NCI-H187 (cell line): ENCODE results near the gene KISS1.
"Not testable (repeated sequence)": the region's sequence is repeated elsewhere in the genome, so short reads cannot be mapped to it uniquely, and the experiment has no call there.

Experiments used
- DNase-seq, 2 experiments: peaks; one replicate each; lab custom pipeline; 2025; lab: John Stamatoyannopoulos, UW

Gene KISS1, protein sequence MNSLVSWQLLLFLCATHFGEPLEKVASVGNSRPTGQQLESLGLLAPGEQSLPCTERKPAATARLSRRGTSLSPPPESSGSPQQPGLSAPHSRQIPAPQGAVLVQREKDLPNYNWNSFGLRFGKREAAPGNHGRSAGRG

DNA sequence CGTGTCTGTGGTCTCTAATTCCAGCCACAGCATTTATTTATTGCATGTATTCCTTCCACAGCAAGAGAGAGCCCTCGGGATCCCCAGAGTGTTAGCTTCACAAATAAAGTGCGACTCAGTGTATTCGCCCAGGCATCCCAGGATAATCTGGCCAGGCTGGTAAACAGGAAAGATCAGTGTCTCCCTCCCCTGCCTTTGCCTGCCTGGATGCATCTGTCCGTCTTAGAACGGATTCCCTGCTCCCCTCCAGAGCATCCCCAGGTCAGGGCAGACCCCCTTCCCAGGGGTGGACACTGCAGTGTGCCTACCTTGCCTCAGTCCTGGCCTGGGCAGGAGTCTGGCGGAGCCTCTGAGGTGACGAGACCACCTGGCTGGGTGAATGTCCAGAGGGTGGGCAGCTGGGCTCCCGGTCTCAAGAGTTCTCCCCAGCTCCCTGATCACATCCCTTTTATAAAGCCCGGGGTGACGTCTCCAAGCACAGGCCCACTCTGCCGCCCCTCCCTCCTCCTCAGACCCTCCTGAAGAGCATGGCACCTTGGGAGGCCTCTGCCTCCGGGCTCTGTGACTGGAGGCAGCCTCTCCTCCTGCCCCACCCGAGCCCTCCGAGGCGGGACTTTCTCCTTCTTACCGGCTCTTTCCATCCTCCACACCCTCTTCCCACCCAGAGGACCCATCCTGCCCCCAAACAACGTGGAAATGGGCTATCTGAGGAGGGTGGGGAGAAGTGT lies at the start of gene KISS1:
KISS1 (minus strand) TSS at position 424 of the 728 bp plus-strand sequence. CDS start 3,615 bp downstream, outside the sequence.
- no peak for DNase-seq

DNA sequence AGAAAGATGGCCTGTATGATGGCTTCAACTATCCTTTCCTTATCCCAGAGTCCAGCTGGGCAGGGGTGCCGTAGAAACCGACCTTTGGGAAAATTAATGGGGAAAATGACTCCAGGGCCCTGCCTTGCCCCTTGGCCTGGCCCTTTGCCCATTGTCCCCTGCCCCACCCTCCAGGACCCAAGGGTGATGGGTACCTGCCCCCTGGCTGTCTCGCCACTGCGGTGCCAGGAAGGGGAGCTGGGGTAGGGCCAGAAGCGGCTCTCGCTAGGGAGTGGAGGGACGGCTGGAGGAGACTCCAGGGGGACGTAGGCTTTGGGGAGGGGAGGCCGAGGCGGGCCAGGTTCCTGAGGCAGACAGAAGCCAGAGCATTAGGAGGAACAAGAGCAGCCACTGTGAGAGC lies 46.6 kb upstream of the KISS1 start:
- DNase-seq: no peak

DNA sequence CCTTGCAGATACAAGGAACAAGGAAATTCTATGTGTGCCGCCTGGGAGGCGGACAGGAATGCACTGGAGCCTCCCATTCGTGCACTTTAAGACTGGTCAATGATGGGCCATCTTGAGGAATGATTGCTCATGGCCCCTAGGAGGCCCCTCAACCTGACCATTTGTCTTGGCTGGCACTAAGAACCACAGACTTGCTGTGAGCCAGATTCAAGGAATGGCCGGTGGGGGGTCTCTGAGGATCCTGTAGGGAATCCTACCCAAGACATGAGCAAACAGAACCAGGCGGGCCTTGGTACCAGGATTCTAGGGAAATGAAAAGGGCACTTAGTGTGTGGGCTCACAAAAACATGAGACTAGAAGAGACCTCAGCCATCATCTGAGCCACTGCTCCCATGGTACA lies 45.6 kb upstream of the KISS1 start:
- DNase-seq: no peak

DNA sequence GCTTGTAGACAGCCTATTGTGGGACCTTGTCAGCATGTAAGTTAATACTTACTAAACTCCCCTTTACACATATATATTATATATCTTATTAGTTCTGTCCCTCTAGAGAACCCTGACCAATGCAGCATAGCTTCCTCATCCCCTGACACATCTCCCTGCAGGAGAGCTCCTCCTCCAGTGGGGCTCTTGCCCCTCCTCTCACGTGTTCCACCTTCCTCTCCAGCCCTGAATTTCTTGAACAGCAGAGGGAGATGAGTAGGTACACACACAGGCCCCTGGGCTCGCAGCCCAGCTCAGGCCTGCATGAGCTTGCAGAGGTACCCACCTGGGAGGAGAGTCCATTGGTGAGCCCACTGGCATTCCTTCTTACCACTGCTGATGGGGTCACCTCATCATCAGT lies 44.8 kb upstream of the KISS1 start:
- DNase-seq: no peak

DNA sequence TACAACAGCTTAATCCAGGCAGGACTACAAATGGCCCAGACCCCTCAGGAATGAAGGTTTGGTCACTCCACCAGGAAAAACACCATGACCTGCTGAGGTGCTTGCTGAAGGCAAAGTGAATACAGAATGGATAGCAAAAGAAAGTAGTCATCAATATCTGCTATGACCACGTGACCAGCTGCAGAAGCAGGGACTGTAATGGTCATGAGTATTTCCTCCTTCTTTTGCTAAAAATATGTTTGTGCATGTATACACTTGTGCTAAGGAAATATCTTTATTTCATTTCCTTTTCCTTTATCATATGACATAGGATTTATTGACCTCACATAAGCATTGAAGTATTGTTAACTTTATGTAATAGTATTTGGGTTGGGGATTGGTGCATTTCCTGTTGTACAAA lies 43.9 kb upstream of the KISS1 start:
- no peak for DNase-seq

DNA sequence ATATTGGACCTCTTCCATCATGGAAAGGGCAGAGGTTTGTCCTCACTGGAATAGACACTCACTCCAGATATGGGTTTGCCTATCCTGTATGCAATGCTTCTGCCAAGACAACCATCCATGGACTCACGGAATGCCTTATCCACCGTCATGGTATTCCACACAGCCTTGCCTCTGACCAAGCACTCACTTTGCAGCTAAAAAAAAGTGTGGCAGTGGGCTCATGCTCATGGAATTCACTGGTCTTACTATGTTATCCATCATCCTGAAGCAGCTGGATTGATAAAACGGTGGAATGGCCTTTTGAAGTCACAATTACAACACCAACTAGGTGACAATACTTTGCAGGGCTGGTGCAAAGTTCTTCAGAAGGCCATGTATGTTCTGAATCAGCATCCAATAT lies 43.1 kb upstream of the KISS1 start:
- not testable (repeated sequence) for DNase-seq

DNA sequence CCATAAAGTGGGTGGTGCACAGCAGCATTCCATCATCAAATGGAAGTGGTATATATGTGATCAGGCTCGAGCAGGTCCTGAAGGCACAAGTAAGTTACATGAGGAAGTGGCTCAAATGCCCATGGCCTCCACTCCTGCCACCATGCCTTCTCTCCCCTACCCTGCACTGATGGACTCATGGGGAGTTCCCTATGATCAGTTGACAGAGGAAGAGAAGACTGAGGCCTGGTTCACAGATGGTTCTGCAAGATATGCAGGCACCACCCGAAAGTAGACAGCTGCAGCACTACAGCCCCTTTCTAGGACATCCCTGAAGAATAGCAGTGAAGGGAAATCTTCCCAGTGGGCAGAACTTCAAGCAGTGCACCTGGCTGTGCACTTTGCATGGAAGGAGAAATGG lies 42.2 kb upstream of the KISS1 start:
- not testable (repeated sequence) for DNase-seq

DNA sequence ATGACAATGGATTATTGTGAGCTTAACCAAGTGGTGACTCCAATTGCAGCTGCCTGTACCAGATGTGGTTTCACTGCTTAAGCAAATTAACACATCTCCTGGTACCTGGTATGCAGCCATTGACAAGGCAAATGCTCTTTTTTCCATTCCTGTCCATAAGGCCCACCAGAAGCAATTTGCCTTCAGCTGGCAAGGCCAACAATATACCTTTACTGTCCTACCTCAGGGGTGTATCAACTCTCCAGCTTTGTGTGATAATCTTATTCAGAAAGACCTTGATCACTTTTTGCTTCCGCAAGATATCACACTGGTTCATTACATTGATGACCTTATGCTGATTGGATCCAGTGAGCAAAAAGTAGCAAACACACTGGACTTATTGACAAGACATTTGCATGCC lies 41.2 kb upstream of the KISS1 start:
- not testable (repeated sequence) for DNase-seq

DNA sequence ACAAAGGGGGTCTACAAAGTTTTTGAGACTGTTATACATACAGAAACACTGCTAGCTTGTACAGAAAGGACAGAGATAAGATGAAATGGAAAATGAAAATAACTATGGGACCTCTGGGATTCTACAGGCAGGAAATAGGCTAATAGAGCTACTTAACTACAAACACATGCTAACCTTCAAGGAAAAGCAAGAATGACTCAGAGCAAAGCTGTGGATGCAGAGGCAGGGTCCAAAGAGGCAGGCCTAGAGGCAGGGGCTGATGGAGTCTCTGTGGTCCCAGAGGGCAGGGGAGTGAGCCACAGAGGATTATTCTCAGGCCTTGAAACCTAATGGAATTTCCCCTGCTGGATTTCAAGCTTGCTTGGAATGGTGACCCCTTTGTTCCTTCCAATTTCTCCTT lies 36.2 kb upstream of the KISS1 start:
- no peak for DNase-seq

DNA sequence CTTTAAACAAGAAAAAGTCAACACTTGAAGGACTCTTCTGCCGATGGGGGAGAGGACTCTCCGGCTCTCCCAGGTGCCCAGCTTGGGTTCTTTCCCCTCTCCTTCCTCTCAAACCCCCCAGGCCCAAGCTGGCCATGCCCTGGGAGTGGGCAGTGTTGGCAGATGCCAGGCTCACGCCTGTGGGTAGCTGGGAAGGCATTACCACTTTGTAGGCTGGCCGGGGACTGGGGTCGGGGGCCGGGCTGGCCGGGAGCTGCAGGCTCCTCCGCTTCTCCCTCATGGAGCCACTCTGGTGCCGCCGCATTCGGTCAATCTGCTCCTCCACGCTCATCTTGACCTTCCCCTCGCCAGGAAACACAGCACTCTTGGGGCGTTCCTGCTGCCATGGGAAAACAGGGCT lies 33.9 kb upstream of the KISS1 start:
- DNase-seq: no peak

DNA sequence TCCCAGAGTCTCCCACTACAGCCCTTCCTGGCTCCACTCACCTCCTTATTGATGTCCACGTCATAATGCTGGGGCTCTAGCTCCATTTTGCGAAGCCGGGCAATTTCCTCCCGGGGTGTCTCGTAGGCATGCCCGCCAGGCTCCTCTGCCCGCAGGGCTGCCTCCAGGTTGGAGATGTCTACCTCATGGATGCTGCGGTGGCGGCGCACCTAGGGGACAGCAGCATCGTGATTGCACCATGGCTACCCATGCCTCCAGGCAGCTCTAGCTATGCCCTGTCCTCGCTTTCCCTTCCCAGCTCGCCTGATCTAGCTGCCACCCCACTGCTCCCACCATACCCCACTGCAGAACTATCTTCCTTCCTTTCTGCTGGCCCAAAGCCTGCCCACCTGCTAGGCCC lies 32.6 kb upstream of the KISS1 start:
- DNase-seq: no peak

DNA sequence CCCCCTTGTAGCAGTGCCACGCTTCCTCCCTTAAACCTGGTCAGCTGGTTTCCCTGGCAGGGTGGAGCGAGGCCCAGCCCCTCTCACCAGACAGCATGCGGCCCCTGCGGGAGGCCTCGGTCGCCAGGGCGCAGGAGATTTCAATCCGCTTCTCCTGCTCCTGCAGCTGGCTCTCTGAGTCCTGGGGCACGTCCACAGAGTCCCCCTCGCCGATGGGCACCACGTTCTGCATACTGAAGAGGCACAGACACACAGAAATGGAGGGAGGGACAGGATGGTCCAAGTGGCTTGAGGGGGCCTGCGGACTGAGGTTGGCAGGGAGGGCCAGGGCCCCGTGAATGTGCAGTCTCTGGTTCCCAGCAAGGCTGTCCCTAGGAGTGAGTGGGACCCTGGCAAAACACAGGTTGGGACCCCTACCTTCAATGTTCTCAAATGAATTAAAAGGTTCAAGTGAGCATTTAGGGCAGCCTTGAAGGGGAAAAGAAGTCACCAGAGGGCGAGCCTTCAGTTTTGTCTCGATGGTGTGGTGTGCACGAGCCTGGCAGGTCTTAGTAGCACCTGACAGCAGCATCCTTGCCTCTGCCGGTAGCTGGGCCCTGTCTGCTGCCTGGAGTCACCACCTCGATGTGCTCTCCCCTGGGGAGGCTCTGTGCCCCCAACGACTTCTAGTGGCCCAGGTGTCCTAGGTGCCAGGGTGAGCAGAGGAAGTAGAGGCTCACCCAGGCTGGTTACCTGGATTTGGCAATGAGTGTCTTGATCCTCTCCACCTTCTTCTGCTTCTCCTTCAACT lies 31.9 kb upstream of the KISS1 start:
- no peak for DNase-seq

DNA sequence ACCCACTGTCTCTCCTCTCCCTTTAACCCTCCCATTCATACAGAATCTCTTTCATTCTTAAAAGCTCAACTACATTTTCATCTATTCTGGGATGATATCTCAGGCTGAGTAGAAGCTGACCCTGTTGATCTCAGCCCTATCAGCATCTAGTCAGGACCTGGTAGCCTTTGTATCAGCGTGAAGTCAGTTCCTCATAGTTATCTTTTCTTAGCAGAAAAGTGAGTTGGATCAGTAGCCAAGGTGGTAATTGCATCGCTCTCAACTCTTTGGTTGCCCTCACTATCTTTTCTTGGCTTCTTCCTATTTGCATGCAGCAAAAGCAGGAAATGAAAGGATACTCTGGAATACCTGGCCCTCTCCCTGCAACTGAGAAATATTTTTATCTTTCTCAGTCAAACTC lies 31.1 kb upstream of the KISS1 start:
- no peak for DNase-seq

DNA sequence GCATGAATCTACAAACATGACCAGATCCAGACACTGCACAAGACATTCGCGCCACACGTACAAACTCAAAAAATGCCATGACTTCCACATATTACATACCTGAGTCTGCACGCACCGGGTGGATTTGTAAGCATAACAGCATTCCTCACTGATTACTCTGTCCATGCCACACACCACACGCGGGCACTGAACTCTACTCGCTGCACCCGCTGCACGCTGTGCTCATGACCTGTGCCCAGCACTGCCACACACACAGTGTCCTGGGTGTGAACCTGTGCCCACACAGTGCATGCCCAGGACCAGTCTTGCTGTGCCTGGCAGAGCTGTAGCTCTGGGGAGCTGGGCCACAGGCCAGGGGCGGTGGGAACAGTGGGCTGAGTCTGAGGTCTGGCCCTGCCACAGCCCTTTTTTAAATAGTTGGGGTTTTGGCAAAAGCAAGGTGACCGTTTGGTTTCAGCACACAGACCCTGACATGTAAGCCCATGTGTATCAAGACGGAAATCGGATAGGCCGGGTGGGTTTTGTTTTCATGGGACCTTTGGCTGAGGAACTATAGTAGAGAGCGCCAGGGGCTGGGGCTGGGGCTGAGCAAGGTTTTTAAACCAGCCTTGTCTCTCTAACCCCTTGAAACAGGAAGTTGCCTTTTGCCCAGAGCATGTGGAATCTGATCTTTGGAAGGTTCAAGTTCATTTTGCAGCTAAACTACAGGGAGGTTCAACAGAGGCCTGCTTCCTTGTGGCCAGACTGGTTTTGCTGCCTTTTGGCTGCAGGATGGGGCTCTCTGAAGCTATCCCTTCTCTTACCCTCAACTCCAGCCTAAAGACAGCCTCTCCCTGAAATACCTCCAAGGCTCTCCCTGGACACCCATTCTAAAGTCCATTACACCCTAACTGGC lies 29.8 kb upstream of the KISS1 start:
- no peak for DNase-seq

DNA sequence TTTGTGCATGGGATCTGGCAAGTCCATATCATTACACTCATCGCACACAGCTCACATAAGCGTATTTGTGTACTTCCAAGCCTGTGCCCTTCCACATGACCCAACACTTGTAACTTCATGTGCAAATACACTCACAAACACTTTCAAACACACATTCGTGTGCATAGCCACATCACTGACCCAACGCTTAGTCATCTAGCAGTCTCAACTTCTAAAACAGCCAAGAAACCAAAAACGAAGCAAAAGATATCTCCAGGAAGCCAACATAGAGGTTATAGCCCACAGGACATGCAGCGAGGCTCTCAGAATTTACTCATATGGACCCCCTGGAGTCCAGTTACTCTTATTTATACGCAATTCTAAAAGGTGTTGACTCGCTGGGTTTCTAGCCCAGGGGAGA lies 28.4 kb upstream of the KISS1 start:
- DNase-seq: no peak

DNA sequence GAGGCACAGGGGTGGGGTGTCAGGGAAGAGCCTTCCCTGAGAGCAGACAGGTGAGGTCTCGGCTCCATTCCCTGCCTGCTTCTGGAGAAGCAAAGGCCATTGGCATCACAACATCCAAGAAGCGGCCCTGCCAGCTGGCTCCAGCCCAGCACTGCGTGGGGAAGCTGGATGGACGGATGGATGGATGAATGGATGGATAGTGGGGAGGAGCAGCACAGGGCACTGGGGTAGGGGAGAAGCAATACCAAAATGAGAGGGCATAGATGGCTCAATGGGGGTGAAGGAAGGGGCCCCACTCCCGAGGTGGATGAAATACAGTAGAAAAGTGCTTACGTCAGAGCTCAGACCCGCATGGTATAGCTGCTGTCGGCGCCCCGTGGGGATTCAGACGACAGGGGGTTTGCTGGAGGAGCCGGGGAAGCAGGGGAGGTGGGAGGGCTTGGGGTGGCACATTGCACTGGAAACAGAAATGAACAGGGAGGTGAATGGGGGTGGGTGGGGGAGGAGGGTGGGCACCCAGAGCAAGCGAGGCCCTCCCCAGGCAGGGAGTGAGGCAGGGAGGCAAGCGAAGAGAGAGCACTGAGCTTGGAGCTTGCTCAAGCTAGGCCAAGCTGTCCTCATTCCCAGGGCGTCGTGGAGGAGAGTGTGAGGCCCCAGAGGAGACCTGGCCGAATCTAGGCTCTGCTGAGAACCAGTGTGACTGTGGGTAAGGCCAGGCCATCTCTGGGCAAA lies 27.0 kb upstream of the KISS1 start:
- no peak for DNase-seq

DNA sequence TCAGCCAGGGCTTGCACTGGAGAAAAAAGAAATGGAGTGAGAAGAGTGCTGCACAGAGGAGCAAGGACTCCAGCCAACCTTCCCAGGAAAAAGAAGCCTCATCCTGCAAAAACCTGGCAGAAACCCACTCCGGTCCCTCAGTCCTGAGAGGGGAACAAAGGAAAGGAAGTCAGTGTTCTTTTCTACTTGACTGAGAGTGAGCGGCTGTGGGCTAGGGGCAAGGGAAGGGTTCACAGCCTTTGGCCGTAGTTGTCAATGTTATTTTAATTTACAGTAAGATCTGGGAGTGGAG lies 26.4 kb upstream of the KISS1 start:
- DNase-seq: no peak

DNA sequence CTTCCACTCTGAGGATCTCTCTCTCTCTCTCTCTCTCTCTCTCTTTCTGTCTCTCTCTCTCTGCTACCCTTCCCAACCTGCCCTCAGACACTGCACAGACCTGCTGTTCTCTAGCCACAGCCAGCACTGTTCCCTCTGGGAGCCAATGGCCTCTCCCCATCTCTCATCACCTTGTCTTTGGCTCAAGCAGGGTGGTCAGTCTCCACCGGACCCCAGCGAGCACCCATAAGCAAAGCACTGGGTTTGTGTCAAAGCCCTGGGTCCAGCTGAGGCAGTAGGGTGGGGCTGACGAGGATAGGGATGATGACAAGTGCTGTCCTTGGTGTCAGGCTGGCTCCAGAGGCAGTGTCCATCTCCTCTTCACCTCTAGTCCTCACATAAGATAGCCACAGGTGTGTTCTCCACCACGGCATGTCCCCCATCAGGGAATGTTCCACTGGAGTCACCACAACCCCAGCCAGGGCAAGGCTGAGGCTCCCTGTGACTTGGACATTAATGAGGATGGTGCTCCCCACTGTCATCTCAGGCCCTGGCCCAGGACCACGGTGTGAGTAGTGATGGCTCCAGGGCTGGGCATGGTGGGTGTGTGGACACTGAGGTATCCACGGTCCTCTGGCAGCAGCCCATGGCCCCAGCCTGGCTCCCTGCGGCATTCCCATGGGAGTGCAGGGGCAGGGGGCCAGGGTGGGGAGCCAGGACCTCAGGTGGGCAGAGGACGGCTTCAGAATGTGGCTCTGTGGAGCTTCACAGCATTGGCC lies 25.9 kb upstream of the KISS1 start:
- no peak for DNase-seq

DNA sequence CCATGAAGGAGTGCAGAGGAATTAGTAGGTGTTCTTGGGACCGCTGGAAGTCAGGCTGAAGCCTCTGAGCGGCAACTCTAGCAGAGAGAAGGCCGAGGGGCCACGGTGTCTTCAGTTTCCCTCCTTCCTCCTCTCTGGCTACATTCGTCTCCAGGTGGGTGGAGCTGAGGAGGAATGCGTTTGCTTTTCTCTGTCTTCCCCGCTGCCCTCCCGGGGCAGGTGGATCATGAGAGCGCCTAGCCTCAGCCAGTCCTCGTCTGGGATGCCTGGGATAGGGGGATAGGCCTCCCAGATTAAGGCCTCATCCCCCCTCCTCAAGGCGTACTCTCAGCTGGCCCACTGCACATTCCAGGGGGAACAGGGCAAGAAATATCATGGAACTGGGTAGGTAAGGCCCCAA lies 25.0 kb upstream of the KISS1 start:
- no peak for DNase-seq

DNA sequence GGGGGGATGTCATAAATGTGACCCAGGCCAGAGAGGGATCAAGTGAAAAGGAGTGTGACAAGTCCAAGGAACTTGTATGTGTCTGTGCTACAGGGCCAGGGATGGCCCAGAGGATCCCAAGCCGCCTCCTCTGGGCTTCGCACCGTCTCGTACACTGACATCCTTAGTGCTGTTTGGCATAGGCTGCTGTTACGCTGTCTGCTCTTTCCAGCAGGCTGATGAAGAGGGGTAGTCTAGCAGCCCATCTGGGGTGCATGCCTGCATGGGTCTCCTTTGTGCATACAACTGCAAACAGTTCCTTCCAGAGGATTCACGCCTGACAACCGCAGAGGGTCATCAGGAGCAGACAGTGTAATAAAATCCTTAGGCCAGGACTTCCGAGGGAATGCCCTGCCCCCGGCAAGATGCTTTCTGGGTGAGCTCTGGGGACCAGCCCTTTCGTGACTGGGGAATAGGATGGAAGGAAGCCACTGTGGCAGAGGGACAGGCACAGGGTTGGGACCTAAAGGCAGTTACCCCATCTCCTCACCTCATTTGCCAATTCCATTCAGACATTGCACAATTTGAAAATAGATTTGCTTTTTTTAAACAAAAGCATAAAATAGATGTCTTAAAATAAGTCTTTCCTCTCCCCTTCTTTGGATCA lies 23.8 kb upstream of the KISS1 start:
- DNase-seq: no peak

DNA sequence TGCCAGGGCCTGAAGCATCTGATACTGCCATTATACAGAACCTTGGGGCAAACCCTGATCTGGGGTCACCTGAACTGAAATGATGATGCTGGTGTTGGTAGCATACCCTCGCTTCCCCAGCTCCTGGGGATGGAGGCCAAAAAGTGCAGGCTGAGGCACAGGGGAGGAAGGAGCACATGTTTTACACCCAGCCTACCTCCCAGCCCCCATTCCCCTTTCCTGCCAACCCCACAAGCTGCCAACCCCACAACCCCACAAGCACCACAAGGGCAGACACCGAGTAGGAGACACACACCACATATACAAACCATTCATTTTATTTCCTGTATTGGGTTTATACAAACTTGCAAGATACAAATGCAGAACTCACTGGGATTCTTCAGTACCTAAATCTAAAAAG lies 22.3 kb upstream of the KISS1 start:
- DNase-seq: no peak
